GM10248 (cell line): ENCODE data around the gene ELF1.
"Not testable (repeated sequence)": the region's sequence is repeated elsewhere in the genome, so short reads cannot be mapped to it uniquely, and the experiment has no call there.

ENCODE experiments used
- CTCF ChIA-PET: fragments of 300-600 bp; sonication (Branson Sonifier 250); formaldehyde crosslinking; extraction: SDS; loops from one replicate; lab custom pipeline; 2021; ENCODE audit warnings: antibody characterized with exemption; lab: Yijun Ruan, JAX
- POLR2A ChIA-PET: fragments of 350-650 bp; sonication (Branson Sonifier 250); formaldehyde crosslinking; extraction: SDS; loops from one replicate; lab custom pipeline; 2020; ENCODE audit warnings: antibody characterized with exemption; lab: Yijun Ruan, JAX
- DNase-seq: peaks from one replicate; pipeline ENCODE4 v3.0.0; 2012; ENCODE audit errors: extremely low spot score
- CTCF ChIP-seq: IDR thresholded peaks from 2 replicates; pipeline ENCODE4 v1.5.1; 2012; ENCODE audit warnings: mild to moderate bottlenecking, low read depth; ENCODE audit errors: extremely low read depth, missing control alignments, control extremely low read depth

ELF1 gene

GRCh38 chr13:40908546-40908945, 110.6 kb downstream of the ELF1 start:
- no peak for TF ChIP-seq CTCF
- DNase-seq = no peak
- CTCF ChIA-PET = interaction anchor here (1.1 to 1.5 kb wide), 3 partner anchors 12 to 26 kb away, joined by 3 to 6 read pairs (median 3); no protein-coding TSS in a partner anchor
- POLR2A ChIA-PET = no interaction called here

GRCh38 chr13:40901032-40901431, 118.1 kb downstream of the ELF1 start:
- CTCF ChIA-PET, POLR2A ChIA-PET, DNase-seq: not testable (repeated sequence)

DNA sequence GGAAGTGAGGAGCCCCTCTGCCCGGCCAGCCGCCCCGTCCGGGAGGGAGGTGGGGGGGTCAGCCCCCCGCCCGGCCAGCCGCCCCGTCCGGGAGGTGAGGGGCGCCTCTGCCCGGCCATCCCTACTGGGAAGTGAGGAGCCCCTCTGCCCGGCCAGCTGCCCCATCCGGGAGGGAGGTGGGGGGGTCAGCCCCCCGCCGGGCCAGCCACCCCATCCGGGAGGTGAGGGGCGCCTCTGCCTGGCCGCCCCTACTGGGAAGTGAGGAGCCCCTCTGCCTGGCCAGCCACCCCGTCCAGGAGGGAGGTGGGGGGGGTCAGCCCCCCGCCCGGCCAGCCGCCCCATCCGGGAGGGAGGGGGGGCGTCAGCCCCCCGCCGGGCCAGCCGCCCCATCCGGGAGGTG, 118.5 kb downstream of the ELF1 start:
- DNase-seq, POLR2A ChIA-PET, CTCF ChIA-PET: not testable (repeated sequence)

DNA sequence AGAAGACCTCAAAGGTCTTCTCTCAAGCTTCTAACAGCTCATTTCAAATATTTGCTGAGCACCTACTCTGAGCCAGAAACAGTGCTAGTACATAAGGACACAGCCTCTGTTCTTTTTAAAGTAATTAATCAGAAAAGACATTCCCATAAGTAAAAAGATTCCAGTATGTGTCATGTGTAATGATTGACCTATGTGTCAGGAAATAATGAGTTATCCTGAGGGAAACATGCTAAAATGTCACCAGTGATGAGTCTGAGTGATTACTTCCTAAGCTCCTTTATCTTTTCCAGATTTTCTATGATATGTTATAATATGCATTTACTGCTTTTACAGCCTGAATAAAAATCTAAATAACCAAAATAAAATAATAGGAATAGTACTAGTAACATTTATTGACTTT, 122.1 kb downstream of the ELF1 start:
- DNase-seq = no peak
- CTCF ChIA-PET = interaction anchor here (1.2 to 1.4 kb wide), 2 partner anchors 11 to 25 kb away, joined by 3 read pairs; no protein-coding TSS in a partner anchor
- no peak for TF ChIP-seq CTCF
- POLR2A ChIA-PET = no interaction called here

- CTCF ChIA-PET = interaction anchor here (1.4 kb wide), 1 partner anchor 13 kb away, joined by 3 read pairs; no protein-coding TSS in a partner anchor
- DNase-seq = no peak
- TF ChIP-seq CTCF = no peak
- POLR2A ChIA-PET = no interaction called here
These were observed 123.6 kb downstream of the ELF1 start for GRCh38 chr13:40895227-40896184.

GRCh38 chr13:40893573-40893972, 125.5 kb downstream of the ELF1 start:
- POLR2A ChIA-PET, DNase-seq, CTCF ChIA-PET: not testable (repeated sequence)

GRCh38 chr13:40886017-40886416, 133.1 kb downstream of the ELF1 start:
- no peak for TF ChIP-seq CTCF
- no peak for DNase-seq
- ChIA-PET POLR2A (no interaction called here), CTCF (no interaction called here)

GRCh38 chr13:40884175-40884574, 134.9 kb downstream of the ELF1 start:
- DNase-seq, CTCF ChIA-PET, POLR2A ChIA-PET: not testable (repeated sequence)
